GM21515 (cell line): Measurements from ENCODE around the gene WSCD2.

Source experiments
- ATAC-seq: cut with Tn5 transposase; IDR thresholded peaks from one replicate; pipeline ENCODE4 v1.9.1; 2021; ENCODE audit not compliant: unreplicated experiment

WSCD2 gene

GRCh38 chr12:108129017-108129812 is at the start of gene WSCD2:
TSS of gene WSCD2 (plus strand) at chr12:108129288. CDS start at chr12:108195833, 66,545 bp downstream.
- ATAC-seq, result no peak

- ATAC-seq, result no peak
Measured at GRCh38 chr12:108079721-108080120, 49.4 kb upstream of the WSCD2 start.

- ATAC-seq, result no peak
Measured at GRCh38 chr12:108080363-108080762, 48.7 kb upstream of the WSCD2 start.

- no peak for ATAC-seq
Measured at GRCh38 chr12:108082485-108082884, 46.6 kb upstream of the WSCD2 start.

- no peak for ATAC-seq
Measured at GRCh38 chr12:108087900-108088299, 41.2 kb upstream of the WSCD2 start.

GRCh38 chr12:108090107-108090899 is 38.8 kb upstream of the WSCD2 start:
- no peak for ATAC-seq

GRCh38 chr12:108090932-108091678 is 38.0 kb upstream of the WSCD2 start:
- no peak for ATAC-seq

GRCh38 chr12:108091679-108092051 is 37.4 kb upstream of the WSCD2 start:
- no peak for ATAC-seq

GRCh38 chr12:108093209-108093608 is 35.9 kb upstream of the WSCD2 start:
- no peak for ATAC-seq

GRCh38 chr12:108094056-108094649 is 34.9 kb upstream of the WSCD2 start:
- ATAC-seq, result no peak

GRCh38 chr12:108097160-108097911 is 31.8 kb upstream of the WSCD2 start:
- no peak for ATAC-seq

- no peak for ATAC-seq
Measured at GRCh38 chr12:108098374-108098773, 30.7 kb upstream of the WSCD2 start.

- no peak for ATAC-seq
Measured at GRCh38 chr12:108099073-108099472, 30.0 kb upstream of the WSCD2 start.

- no peak for ATAC-seq
Measured at GRCh38 chr12:108099778-108100489, 29.2 kb upstream of the WSCD2 start.

- no peak for ATAC-seq
Measured at GRCh38 chr12:108101605-108102175, 27.4 kb upstream of the WSCD2 start.

GRCh38 chr12:108102363-108102762 is 26.7 kb upstream of the WSCD2 start:
- ATAC-seq, result peak; percentile 68

- no peak for ATAC-seq
Measured at GRCh38 chr12:108103087-108103486, 26.0 kb upstream of the WSCD2 start.

- no peak for ATAC-seq
Measured at GRCh38 chr12:108103517-108103916, 25.6 kb upstream of the WSCD2 start.

- ATAC-seq, result no peak
Measured at GRCh38 chr12:108104657-108105056, 24.4 kb upstream of the WSCD2 start.
